ENCODE data around the gene TENM4.

DNA sequence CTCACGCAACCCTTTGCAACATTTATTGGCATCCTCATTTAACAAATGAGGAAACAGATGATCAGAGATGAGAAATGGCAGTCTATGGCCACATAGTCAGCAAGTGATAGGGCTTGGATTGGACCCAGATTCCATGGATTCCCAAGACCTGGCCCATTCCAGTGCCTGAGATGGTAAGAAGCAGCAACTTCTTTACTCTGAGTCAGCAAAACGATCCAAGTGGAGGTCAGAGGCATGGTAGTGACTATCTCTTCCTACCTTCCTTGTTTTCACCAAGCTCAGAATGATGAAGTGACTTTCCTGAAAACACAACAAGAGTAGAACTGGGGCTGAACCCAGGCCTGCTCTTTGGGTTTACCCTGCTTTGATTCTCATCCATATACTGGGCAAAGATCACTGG, 293.1 kb downstream of the TENM4 start:
- TF ChIP-seq EZH2 (IDR thresholded peaks at IDR 0.05) (no peak), EZH2phosphoT487 (IDR thresholded peaks at IDR 0.05) (no peak)
- TF ChIP-seq, protein P1, sequence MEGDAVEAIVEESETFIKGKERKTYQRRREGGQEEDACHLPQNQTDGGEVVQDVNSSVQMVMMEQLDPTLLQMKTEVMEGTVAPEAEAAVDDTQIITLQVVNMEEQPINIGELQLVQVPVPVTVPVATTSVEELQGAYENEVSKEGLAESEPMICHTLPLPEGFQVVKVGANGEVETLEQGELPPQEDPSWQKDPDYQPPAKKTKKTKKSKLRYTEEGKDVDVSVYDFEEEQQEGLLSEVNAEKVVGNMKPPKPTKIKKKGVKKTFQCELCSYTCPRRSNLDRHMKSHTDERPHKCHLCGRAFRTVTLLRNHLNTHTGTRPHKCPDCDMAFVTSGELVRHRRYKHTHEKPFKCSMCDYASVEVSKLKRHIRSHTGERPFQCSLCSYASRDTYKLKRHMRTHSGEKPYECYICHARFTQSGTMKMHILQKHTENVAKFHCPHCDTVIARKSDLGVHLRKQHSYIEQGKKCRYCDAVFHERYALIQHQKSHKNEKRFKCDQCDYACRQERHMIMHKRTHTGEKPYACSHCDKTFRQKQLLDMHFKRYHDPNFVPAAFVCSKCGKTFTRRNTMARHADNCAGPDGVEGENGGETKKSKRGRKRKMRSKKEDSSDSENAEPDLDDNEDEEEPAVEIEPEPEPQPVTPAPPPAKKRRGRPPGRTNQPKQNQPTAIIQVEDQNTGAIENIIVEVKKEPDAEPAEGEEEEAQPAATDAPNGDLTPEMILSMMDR (IDR thresholded peaks at IDR 0.05) = no peak

Measured in neural progenitor cell (in vitro differentiated cells).